HepG2 (cell line): ENCODE results near the gene TRIM3. TPM values are rescaled to one million over a fixed set of nuclear protein-coding genes. Genes with fewer than 3 reads are reported as not detected.

Experiments used
- DNMT1 ChIP-seq: sonication (generic); formaldehyde crosslinking; IDR thresholded peaks from 2 replicates; pipeline ENCODE4 v1.5.1; 2020; ENCODE audit warnings: mild to moderate bottlenecking, missing genetic modification reagents
- FOXK2 ChIP-seq: fragments of 450-650 bp; IDR thresholded peaks from 2 replicates; pipeline ENCODE4 v1.6.1; 2016
- GABPA ChIP-seq, 2 experiments: IDR thresholded peaks; 2 replicates each; pipeline ENCODE4 v1.6.1; 2011 to 2016; ENCODE audit warnings: low read depth in 2 of 2, low read length in 1 of 2, missing biosample characterization in 1 of 2, missing genetic modification characterization in 1 of 2
- IRX3 ChIP-seq: sonication (generic); formaldehyde crosslinking; IDR thresholded peaks from 2 replicates; pipeline ENCODE4 v1.8.1; 2023; ENCODE audit warnings: mild to moderate bottlenecking, low read depth, missing genetic modification reagents, borderline replicate concordance
- RBM39 ChIP-seq: fragments of 200-400 bp; formaldehyde crosslinking; IDR thresholded peaks from one replicate; pipeline ENCODE4 v1.6.1; 2018; ENCODE audit warnings: antibody characterized with exemption, mild to moderate bottlenecking, low read depth, low read length; ENCODE audit not compliant: poor library complexity, severe bottlenecking
- SIX1 ChIP-seq: sonication (generic); formaldehyde crosslinking; IDR thresholded peaks from 2 replicates; pipeline ENCODE4 v1.4.0; 2020; ENCODE audit warnings: missing genetic modification reagents, borderline replicate concordance
- SMAD9 ChIP-seq: sonication (generic); formaldehyde crosslinking; IDR thresholded peaks from 2 replicates; pipeline ENCODE4 v1.5.1; 2020; ENCODE audit warnings: mild to moderate bottlenecking, missing genetic modification reagents
- SOX5 ChIP-seq: IDR thresholded peaks from 2 replicates; pipeline ENCODE4 v1.6.1; 2016; ENCODE audit warnings: borderline replicate concordance
- ZFP37 ChIP-seq: sonication (generic); formaldehyde crosslinking; IDR thresholded peaks from 2 replicates; pipeline ENCODE4 v1.4.0; 2020; ENCODE audit warnings: missing genetic modification reagents, borderline replicate concordance
- ZNF143 ChIP-seq: sonication (generic); formaldehyde crosslinking; IDR thresholded peaks from 2 replicates; pipeline ENCODE4 v1.4.0; 2020; ENCODE audit warnings: missing genetic modification reagents
- ZNF20 ChIP-seq: sonication (generic); formaldehyde crosslinking; IDR thresholded peaks from 2 replicates; pipeline ENCODE4 v1.4.0; 2020; ENCODE audit warnings: mild to moderate bottlenecking, moderate library complexity, missing genetic modification reagents
- ZNF619 ChIP-seq: sonication (generic); formaldehyde crosslinking; IDR thresholded peaks from 2 replicates; pipeline ENCODE4 v1.4.0; 2020; ENCODE audit warnings: mild to moderate bottlenecking, missing genetic modification reagents
- polyA plus RNA-seq, 8 experiments: library from polyadenylated mRNA; depleted of rRNA in 3 of 8; stranded (reverse) in 7 of 8; unstranded in 1 of 8; fragments of >200 nt; fragmentation: Illumina TruSeq in 4 of 8; extraction: Trizol in 4 of 8; gene quantifications; 2 replicates each; pipeline versions ENCODE4 v1.2.1 to v1.2.3, GENCODE V29; 2011 to 2016; ENCODE audit warnings: low read depth in 4 of 8, missing spikeins in 1 of 8, mixed read lengths in 1 of 8; ENCODE audit not compliant: insufficient read depth in 1 of 8
- total RNA-seq, 5 experiments: library from RNA; depleted of rRNA; stranded (reverse); fragments of >200 nt; fragmentation: Illumina TruSeq; extraction: Trizol; gene quantifications; 2 replicates each; pipeline ENCODE4 v1.2.3, GENCODE V29; 2016; ENCODE audit warnings: low read depth in 1 of 5
- TF ChIP-seq, protein P1 (sequence below): sonication (generic); formaldehyde crosslinking; IDR thresholded peaks from 2 replicates; pipeline ENCODE4 v1.4.0; 2020; ENCODE audit warnings: missing genetic modification reagents
- TF ChIP-seq, protein P2 (sequence below): sonication (generic); formaldehyde crosslinking; conservative IDR thresholded peaks from 2 replicates; pipeline ENCODE4 v1.5.0; 2020; ENCODE audit warnings: missing genetic modification reagents
- TF ChIP-seq, protein P3 (sequence below): sonication (generic); formaldehyde crosslinking; IDR thresholded peaks from 2 replicates; pipeline ENCODE4 v1.5.0; 2020; ENCODE audit warnings: mild to moderate bottlenecking, missing genetic modification reagents
- TF ChIP-seq, protein P4 (sequence below): sonication (generic); formaldehyde crosslinking; IDR thresholded peaks from 2 replicates; pipeline ENCODE4 v1.4.0; 2020; ENCODE audit warnings: missing genetic modification reagents; ENCODE audit errors: not compliant biosample characterization
- TF ChIP-seq, protein P5 (sequence below): sonication (generic); formaldehyde crosslinking; conservative IDR thresholded peaks from 2 replicates; pipeline ENCODE4 v1.8.0; 2022; ENCODE audit warnings: missing genetic modification reagents
- TF ChIP-seq, protein P6 (sequence below): IDR thresholded peaks from 2 replicates; pipeline ENCODE4 v1.6.1; 2016; ENCODE audit warnings: control low read depth
- TF ChIP-seq, protein P7 (sequence below): sonication (generic); formaldehyde crosslinking; IDR thresholded peaks from 2 replicates; pipeline ENCODE4 v1.8.0; 2022; ENCODE audit warnings: missing genetic modification reagents, mild to moderate bottlenecking, inconsistent platforms, borderline replicate concordance

Gene TRIM3
- total and polyA plus RNA-seq, 2 of the 13 experiments (the other 11 are each of a cell fraction or from before 2014, with no cell fraction given) = 3.6 to 6.3 TPM

DNA sequence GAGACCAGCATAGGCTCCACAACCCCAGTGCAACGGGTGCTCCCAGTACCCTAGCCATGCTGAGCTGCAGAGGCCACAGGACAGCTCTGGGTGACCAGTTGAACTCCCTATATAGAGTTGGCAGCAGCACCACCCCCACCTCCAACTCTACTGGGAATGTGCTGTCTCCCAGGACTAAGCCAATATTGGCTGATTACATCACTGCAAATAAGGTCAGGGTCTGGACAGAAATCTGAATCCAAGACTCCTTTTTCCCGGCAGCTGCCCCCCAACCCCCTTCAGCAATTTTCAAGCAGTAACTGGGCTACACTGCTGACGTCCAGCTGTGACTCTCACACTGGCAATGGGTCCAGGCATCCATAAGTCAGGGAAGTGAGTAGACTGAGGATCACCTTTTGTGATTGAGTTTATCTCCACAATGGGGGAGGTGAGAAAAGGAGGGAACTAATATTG lies 32.8 kb downstream of the TRIM3 start, which contains the start of gene HPX (continued):
- TF ChIP-seq, protein P1, sequence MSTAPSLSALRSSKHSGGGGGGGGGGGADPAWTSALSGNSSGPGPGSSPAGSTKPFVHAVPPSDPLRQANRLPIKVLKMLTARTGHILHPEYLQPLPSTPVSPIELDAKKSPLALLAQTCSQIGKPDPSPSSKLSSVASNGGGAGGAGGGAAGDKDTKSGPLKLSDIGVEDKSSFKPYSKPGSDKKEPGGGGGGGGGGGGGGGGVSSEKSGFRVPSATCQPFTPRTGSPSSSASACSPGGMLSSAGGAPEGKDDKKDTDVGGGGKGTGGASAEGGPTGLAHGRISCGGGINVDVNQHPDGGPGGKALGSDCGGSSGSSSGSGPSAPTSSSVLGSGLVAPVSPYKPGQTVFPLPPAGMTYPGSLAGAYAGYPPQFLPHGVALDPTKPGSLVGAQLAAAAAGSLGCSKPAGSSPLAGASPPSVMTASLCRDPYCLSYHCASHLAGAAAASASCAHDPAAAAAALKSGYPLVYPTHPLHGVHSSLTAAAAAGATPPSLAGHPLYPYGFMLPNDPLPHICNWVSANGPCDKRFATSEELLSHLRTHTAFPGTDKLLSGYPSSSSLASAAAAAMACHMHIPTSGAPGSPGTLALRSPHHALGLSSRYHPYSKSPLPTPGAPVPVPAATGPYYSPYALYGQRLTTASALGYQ (CRISPR knock-in tag) = no peak
- TF ChIP-seq, protein P2, sequence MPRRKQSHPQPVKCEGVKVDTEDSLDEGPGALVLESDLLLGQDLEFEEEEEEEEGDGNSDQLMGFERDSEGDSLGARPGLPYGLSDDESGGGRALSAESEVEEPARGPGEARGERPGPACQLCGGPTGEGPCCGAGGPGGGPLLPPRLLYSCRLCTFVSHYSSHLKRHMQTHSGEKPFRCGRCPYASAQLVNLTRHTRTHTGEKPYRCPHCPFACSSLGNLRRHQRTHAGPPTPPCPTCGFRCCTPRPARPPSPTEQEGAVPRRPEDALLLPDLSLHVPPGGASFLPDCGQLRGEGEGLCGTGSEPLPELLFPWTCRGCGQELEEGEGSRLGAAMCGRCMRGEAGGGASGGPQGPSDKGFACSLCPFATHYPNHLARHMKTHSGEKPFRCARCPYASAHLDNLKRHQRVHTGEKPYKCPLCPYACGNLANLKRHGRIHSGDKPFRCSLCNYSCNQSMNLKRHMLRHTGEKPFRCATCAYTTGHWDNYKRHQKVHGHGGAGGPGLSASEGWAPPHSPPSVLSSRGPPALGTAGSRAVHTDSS (CRISPR knock-in tag) = no peak
- TF ChIP-seq FOXK2 = no peak
- no peak for TF ChIP-seq ZNF619
- TF ChIP-seq SIX1 (CRISPR knock-in tag) = peak; percentile 73
- no peak for TF ChIP-seq ZFP37 (CRISPR knock-in tag)
- TF ChIP-seq, protein P3, sequence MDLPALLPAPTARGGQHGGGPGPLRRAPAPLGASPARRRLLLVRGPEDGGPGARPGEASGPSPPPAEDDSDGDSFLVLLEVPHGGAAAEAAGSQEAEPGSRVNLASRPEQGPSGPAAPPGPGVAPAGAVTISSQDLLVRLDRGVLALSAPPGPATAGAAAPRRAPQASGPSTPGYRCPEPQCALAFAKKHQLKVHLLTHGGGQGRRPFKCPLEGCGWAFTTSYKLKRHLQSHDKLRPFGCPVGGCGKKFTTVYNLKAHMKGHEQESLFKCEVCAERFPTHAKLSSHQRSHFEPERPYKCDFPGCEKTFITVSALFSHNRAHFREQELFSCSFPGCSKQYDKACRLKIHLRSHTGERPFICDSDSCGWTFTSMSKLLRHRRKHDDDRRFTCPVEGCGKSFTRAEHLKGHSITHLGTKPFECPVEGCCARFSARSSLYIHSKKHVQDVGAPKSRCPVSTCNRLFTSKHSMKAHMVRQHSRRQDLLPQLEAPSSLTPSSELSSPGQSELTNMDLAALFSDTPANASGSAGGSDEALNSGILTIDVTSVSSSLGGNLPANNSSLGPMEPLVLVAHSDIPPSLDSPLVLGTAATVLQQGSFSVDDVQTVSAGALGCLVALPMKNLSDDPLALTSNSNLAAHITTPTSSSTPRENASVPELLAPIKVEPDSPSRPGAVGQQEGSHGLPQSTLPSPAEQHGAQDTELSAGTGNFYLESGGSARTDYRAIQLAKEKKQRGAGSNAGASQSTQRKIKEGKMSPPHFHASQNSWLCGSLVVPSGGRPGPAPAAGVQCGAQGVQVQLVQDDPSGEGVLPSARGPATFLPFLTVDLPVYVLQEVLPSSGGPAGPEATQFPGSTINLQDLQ (CRISPR knock-in tag) = no peak
- no peak for TF ChIP-seq GABPA (IDR thresholded peaks at IDR 0.05; ENCODE audit: low read depth, low read length)
- TF ChIP-seq GABPA (CRISPR knock-in tag; IDR thresholded peaks at IDR 0.05; ENCODE audit: low read depth) = no peak
- TF ChIP-seq, protein P4, sequence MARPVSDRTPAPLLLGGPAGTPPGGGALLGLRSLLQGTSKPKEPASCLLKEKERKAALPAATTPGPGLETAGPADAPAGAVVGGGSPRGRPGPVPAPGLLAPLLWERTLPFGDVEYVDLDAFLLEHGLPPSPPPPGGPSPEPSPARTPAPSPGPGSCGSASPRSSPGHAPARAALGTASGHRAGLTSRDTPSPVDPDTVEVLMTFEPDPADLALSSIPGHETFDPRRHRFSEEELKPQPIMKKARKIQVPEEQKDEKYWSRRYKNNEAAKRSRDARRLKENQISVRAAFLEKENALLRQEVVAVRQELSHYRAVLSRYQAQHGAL (CRISPR knock-in tag) = no peak
- TF ChIP-seq SOX5 = peak; percentile 53; the same call in 1 of the 2 replicates
- no peak for TF ChIP-seq SMAD9 (CRISPR knock-in tag)
- TF ChIP-seq, protein P5, sequence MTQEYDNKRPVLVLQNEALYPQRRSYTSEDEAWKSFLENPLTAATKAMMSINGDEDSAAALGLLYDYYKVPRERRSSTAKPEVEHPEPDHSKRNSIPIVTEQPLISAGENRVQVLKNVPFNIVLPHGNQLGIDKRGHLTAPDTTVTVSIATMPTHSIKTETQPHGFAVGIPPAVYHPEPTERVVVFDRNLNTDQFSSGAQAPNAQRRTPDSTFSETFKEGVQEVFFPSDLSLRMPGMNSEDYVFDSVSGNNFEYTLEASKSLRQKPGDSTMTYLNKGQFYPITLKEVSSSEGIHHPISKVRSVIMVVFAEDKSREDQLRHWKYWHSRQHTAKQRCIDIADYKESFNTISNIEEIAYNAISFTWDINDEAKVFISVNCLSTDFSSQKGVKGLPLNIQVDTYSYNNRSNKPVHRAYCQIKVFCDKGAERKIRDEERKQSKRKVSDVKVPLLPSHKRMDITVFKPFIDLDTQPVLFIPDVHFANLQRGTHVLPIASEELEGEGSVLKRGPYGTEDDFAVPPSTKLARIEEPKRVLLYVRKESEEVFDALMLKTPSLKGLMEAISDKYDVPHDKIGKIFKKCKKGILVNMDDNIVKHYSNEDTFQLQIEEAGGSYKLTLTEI (CRISPR knock-in tag) = no peak
- TF ChIP-seq DNMT1 (CRISPR knock-in tag) = no peak
- TF ChIP-seq RBM39 = no peak
- TF ChIP-seq, protein P6, sequence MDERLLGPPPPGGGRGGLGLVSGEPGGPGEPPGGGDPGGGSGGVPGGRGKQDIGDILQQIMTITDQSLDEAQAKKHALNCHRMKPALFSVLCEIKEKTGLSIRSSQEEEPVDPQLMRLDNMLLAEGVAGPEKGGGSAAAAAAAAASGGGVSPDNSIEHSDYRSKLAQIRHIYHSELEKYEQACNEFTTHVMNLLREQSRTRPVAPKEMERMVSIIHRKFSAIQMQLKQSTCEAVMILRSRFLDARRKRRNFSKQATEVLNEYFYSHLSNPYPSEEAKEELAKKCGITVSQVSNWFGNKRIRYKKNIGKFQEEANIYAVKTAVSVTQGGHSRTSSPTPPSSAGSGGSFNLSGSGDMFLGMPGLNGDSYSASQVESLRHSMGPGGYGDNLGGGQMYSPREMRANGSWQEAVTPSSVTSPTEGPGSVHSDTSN (CRISPR knock-in tag) = no peak
- TF ChIP-seq, protein P7, sequence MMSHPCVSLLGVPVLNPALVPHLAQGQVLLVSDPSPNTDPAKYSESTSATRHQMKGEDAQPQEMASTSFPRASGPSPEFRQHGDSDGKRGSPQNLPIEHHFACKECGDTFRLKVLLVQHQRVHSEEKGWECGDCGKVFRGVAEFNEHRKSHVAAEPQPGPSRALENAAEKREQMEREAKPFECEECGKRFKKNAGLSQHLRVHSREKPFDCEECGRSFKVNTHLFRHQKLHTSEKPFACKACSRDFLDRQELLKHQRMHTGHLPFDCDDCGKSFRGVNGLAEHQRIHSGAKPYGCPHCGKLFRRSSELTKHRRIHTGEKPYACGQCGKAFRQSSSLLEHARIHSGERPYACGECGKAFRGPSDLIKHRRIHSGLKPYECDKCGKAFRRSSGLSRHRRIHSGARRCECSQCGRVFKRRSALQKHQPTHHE (CRISPR knock-in tag) = no peak
- TF ChIP-seq ZNF143 = no peak
- TF ChIP-seq IRX3 (CRISPR knock-in tag) = no peak
- no peak for TF ChIP-seq ZNF20
